Gastroesophageal sphincter (tissue), 4 donors: ENCODE results near the gene PUM1. TPM values are rescaled to one million over a fixed set of nuclear protein-coding genes. Genes with fewer than 3 reads are reported as not detected.

Source experiments
- ATAC-seq: fragments of 150-250 bp; one replicate; pipeline ENCODE4 v1.9.1; 2016; ENCODE audit warnings: mild to moderate bottlenecking, moderate library complexity
- H3K27ac ChIP-seq, 4 donors: fragments of 200-600 bp; sonication (generic) in 3 of 4; 1 replicate in 3 of 4; 2 replicates in 1 of 4; pipeline ENCODE4 v1.5.1; 2016 to 2019
- H3K27me3 ChIP-seq: fragments of 200-600 bp; sonication (generic); one replicate; pipeline ENCODE4 v1.5.1; 2019
- H3K36me3 ChIP-seq, 2 donors: fragments of 200-600 bp; sonication (generic); one replicate each; pipeline ENCODE4 v1.5.1; 2019; ENCODE audit warnings: control low read depth in 1 of 2
- H3K4me1 ChIP-seq, 3 donors: fragments of 200-600 bp; sonication (generic); 1 replicate in 2 of 3; 2 replicates in 1 of 3; pipeline ENCODE4 v1.5.1; 2016 to 2019; ENCODE audit warnings: control low read depth in 2 of 3
- H3K4me3 ChIP-seq, 2 donors: fragments of 200-600 bp; sonication (generic); one replicate each; pipeline ENCODE4 v1.5.1; 2019; ENCODE audit warnings: mild to moderate bottlenecking in 1 of 2, moderate library complexity in 1 of 2
- H3K9me3 ChIP-seq, 3 donors: fragments of 200-600 bp; sonication (generic); one replicate each; pipeline ENCODE4 v1.5.1; 2017 to 2019; ENCODE audit warnings: control low read depth in 2 of 3
- CTCF ChIP-seq, 4 experiments: fragments of 200-600 bp in 2 of 4; fragments of 450-650 bp in 2 of 4; sonication (generic) in 1 of 4; IDR thresholded peaks; one replicate each; pipeline ENCODE4 v1.5.1; 2017 to 2019; ENCODE audit warnings: antibody characterized with exemption in 4 of 4, mild to moderate bottlenecking in 2 of 4, moderate library complexity in 2 of 4
- EP300 ChIP-seq: sonication (generic); formaldehyde crosslinking; IDR thresholded peaks from one replicate; pipeline ENCODE4 v1.6.1; 2017; ENCODE audit warnings: antibody characterized with exemption, mild to moderate bottlenecking
- POLR2A ChIP-seq, 2 donors: fragments of 450-650 bp; IDR thresholded peaks; one replicate each; pipeline ENCODE4 v1.6.1; 2017; ENCODE audit warnings: antibody characterized with exemption in 2 of 2, mild to moderate bottlenecking in 2 of 2, moderate library complexity in 1 of 2
- POLR2AphosphoS5 ChIP-seq: sonication (generic); formaldehyde crosslinking; IDR thresholded peaks from one replicate; pipeline ENCODE4 v1.6.1; 2017; ENCODE audit warnings: antibody characterized with exemption
- WGBS, 2 donors: methylation state at CpG; one replicate each; pipeline ENCODE4 v1.1.5; 2018; ENCODE audit warnings: low coverage in 1 of 2; 5-methylcytosine and 5-hydroxymethylcytosine counted together
- total RNA-seq, 4 donors: library from RNA; depleted of rRNA; stranded (reverse); fragments of >200 nt; gene quantifications; one replicate each; pipeline ENCODE4 v1.1.0, GENCODE V29; 2016

PUM1 gene
- total RNA-seq, 4 donors from 2014 or later = 83.8 to 90.7 (median 88.4) TPM

GRCh38 chr1:30898031-30898815, 167.3 kb downstream of the PUM1 start:
- no peak for TF ChIP-seq EP300
- TF ChIP-seq CTCF (IDR thresholded peaks at IDR 0.05) = no peak
- TF ChIP-seq POLR2A (IDR thresholded peaks at IDR 0.05) = no peak

GRCh38 chr1:30896905-30897304, 168.6 kb downstream of the PUM1 start:
- Histone ChIP-seq H3K4me3 (no peak overlapping the region), H3K4me1 (peaks cover 0 to 98% (median 47%) of the 10 kb centered on the region in 3 donors), H3K9me3 (no peaks in the 10 kb centered on the region), H3K27ac (peak overlapping the region in 3 of 4 donors; percentile 71 to 83 (median 78)), H3K27me3 (no peaks in the 10 kb centered on the region), H3K36me3 (no peaks in the 10 kb centered on the region)
- TF ChIP-seq POLR2AphosphoS5 (peak; percentile 40), EP300 (no peak)
- WGBS, 2 donors = 72 to 80% methylated on average over 1 to 2 of the region's 2 CpGs
- no peak for ATAC-seq

More at GRCh38 chr1:30898031-30898815, 167.3 kb downstream of the PUM1 start:
- Histone ChIP-seq H3K4me3 (no peak overlapping the region), H3K36me3 (no peaks in the 10 kb centered on the region), H3K4me1 (peaks cover 0 to 98% (median 49%) of the 10 kb centered on the region in 3 donors), H3K27me3 (no peaks in the 10 kb centered on the region), H3K27ac (peak overlapping the region in 3 of 4 donors; percentile 71 to 83 (median 78)), H3K9me3 (no peaks in the 10 kb centered on the region)
- 83 to 86% methylated on average over 1 to 3 of the region's 10 CpGs for WGBS, 2 donors
- ATAC-seq = no peak

GRCh38 chr1:30895944-30896660, 169.4 kb downstream of the PUM1 start:
- 24 to 31% methylated on average over 3 to 6 of the region's 6 CpGs for WGBS, 2 donors
- H3K36me3 ChIP-seq = no peaks in the 10 kb centered on the region
- peak overlapping the region; percentile 12 to 83 (median 74) for H3K27ac ChIP-seq
- no peak for ATAC-seq
- H3K4me1 ChIP-seq = peaks cover 0 to 98% (median 45%) of the 10 kb centered on the region in 3 donors
- H3K9me3 ChIP-seq = no peaks in the 10 kb centered on the region
- TF ChIP-seq POLR2A (IDR thresholded peaks at IDR 0.05) (no peak), POLR2AphosphoS5 (no peak), EP300 (no peak), CTCF (IDR thresholded peaks at IDR 0.05) (no peak)
- no peaks in the 10 kb centered on the region for H3K27me3 ChIP-seq
- no peak overlapping the region for H3K4me3 ChIP-seq

- 0 to 40% methylated on average over 1 to 3 of the region's 6 CpGs for WGBS, 2 donors
- ATAC-seq = peak; percentile 30
- Histone ChIP-seq H3K27ac (peak overlapping the region; percentile 12 to 83 (median 74)), H3K36me3 (no peaks in the 10 kb centered on the region), H3K27me3 (no peaks in the 10 kb centered on the region), H3K9me3 (no peaks in the 10 kb centered on the region), H3K4me1 (peaks cover 0 to 98% (median 42%) of the 10 kb centered on the region in 3 donors), H3K4me3 (no peak overlapping the region)
- TF ChIP-seq POLR2AphosphoS5 = no peak
- no peak for TF ChIP-seq EP300
- TF ChIP-seq POLR2A (IDR thresholded peaks at IDR 0.05) = no peak
- no peak for TF ChIP-seq CTCF (IDR thresholded peaks at IDR 0.05)
Measured at GRCh38 chr1:30895382-30895943, 170.1 kb downstream of the PUM1 start.

- Histone ChIP-seq H3K4me1 (peaks cover 0 to 100% (median 43%) of the 10 kb centered on the region in 3 donors), H3K4me3 (no peak overlapping the region), H3K27ac (peak overlapping the region in 3 of 4 donors; percentile 71 to 89 (median 78)), H3K27me3 (no peaks in the 10 kb centered on the region), H3K9me3 (no peaks in the 10 kb centered on the region), H3K36me3 (no peaks in the 10 kb centered on the region)
- WGBS, 2 donors = 40 to 63% methylated on average over 4 to 6 of the region's 7 CpGs
- no peak for ATAC-seq
- no peak for TF ChIP-seq CTCF (IDR thresholded peaks at IDR 0.05)
- no peak for TF ChIP-seq EP300
- TF ChIP-seq POLR2AphosphoS5 = no peak
- no peak for TF ChIP-seq POLR2A (IDR thresholded peaks at IDR 0.05)
Measured at GRCh38 chr1:30894508-30894973, 171.0 kb downstream of the PUM1 start.
